CD4-positive, alpha-beta T cell treated with Interleukin-1 beta for 1 hour (primary cell): ENCODE measurements around the gene TNIK.

Source experiments
- DNase-seq, 2 donors: peaks; one replicate each; pipeline ENCODE4 v3.0.0-alpha.2; 2020 to 2022

The TNIK gene

GRCh38 chr3:171358181-171358880 lies 101.9 kb downstream of the TNIK start:
- no peak for DNase-seq

DNA sequence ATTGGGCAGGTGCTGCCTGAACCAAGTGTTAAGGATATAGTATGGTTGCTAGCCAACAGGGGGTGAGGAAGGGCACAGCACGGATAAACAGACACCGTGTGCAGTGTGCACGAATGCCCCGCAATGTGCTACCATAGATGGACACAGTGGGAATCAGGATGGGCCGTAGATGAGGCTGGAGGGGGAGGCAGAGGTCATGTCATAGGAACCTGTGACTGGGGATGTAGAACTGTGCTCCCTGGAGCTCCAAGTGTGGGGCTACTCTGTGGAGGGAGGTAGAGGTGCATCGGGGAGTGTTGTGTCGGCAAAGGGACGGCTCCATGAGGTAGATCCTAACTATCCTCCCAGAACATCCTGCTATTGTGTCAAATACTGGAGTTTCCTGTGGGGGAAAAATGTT lies 102.5 kb downstream of the TNIK start:
- no peak for DNase-seq

GRCh38 chr3:171356251-171356650 lies 104.0 kb downstream of the TNIK start:
- DNase-seq = no peak

DNA sequence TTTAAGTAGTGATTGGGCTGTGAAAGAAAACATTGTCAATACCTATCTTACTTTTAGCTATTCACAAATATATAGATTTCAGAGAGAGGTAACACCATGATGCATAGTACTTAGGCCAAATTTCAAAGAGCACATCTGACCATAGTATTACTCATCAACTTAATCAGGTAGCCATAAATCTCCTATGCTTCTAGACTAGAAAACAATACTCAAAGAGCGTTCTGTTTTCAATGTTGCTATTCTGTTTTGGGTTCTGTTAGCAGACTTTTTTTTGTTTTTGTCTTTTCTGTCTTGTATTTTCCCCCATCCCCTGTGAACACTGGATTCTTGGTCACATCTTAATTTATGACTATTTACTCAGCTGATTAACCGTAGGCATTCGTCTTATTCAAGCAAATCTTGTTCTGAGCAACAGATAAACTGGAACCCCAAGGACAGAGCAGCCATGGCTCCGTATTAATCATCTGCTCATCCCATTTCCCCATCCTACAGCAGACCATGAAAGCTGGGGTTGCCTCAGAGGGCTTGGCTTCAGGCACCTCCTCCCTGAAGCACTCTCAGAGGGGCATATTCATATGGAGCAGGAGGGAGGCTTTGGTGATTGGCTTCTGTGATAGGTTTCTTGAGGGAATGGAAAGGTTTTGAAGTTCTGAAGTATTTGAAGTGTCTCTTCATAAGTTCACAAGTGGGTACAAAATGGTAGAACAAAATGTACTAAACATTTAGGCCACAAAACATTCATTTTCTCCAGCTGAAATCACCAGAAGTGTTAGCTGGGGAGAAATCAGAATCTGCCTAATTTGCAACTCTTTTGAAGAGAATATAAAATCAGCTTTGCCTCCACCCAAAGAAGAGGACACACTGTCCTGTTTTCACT lies 105.3 kb downstream of the TNIK start:
- DNase-seq = no peak

DNA sequence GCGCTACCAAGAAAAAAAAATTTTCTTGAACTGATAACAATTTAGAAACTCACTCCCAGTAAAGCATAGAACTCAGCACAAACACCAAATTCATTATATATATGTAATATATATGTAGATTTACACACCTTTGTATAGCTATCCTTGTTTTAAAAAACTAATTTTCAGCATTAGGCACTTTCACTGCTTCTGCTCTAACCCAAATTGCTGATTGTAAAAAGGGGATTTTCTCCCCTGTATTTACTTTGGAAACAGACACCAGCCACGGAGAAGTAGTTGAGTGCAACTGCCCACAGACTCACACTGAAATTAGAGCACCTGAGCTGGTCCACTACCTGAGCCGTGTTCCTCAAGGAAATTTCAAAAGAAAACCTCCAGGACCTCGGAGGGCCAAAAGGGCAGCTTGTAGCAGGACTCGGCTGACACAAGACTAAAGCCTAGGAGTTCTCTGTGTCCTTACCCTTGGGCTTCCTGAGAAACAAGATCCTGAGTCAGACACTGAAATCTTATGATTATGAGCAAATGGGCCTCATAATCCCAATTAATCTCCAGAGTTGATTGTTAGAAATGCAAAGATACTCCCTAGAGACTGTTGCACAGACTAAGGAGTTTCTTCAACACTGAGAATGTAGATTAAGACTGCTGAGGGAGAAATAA lies 106.0 kb downstream of the TNIK start:
- DNase-seq = no peak

GRCh38 chr3:171353423-171353822 lies 106.8 kb downstream of the TNIK start:
- no peak for DNase-seq

DNA sequence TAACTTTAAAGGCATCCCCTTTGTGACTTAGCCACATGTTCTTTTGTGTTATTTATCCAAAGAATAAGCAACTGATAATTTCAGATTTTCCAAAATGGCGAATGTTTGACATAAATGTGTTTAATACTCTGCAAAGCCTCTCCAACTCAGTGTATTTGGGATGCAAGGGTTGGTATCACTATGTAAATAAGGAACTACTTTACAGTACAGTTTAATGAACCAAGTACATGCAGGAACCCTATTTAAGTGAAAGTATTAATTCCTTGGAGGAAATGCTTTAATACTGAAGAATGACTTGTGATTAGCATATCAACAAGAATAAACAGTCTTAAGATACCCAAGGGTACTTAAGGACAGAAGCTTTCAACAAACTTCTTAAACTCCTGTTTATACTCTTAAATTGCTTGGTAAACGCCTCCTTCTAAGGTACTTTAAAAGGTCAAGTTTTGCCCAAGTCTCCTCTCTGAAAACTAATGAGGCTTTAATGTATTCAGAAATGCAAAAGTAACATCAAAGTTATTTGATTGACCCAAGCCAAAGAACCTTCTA lies 107.7 kb downstream of the TNIK start:
- no peak for DNase-seq

- no peak for DNase-seq
Measured at GRCh38 chr3:171351676-171352075, 108.5 kb downstream of the TNIK start.

DNA sequence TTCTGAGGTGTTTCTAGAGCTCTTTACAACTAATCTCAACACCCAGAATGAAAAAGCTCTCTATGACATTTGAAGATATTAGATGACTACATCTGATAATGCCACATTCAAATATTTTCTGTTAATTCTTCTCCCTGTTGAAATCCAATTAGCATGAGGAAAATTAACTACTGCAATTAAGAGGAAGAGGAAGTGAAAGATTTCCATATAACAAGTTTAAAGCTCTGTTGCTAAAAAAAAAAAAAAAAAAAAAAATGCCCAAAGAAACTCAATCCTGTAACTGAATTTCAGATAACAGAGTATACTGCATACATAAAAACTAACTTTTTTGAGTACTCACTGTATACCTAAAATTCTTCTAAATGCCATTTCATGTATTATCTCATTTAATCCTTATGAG lies 109.8 kb downstream of the TNIK start:
- no peak for DNase-seq

DNA sequence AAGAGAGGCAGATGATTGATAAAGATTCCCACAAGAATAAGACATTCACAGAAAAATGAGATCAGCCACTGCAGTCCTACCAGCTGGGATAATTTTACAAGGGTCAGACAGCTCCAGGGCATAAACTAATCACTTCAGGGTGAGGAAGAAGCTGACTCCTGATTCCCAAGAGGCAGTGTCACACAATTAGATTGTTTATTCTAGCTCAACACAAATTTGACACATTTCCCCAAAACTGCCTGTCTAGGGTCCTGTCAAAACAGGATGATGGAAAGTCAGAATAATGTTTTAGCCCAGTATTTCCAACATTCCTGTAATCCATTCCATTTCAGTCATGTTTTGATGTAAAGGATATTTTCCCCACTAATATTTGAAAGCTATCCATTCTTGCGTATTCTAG lies 110.8 kb downstream of the TNIK start:
- no peak for DNase-seq

DNA sequence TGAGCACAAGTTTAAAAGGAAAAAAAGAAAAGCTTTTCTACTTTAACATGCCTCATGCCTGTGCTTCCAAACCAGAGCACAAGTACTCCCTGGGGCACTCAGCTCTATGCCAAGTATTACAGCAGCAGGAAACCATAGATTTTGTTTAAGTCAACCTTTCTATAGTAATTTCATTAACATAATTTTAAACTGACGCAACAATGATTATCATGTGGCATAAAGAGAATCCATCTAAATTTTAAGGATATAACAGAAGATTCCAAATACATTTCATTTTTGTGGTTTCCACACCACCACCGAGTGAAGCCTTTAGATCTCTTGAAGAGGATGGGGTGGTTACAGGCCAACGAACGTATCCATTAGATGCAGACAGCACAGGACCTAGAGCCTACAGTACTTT lies 112.1 kb downstream of the TNIK start:
- no peak for DNase-seq

DNA sequence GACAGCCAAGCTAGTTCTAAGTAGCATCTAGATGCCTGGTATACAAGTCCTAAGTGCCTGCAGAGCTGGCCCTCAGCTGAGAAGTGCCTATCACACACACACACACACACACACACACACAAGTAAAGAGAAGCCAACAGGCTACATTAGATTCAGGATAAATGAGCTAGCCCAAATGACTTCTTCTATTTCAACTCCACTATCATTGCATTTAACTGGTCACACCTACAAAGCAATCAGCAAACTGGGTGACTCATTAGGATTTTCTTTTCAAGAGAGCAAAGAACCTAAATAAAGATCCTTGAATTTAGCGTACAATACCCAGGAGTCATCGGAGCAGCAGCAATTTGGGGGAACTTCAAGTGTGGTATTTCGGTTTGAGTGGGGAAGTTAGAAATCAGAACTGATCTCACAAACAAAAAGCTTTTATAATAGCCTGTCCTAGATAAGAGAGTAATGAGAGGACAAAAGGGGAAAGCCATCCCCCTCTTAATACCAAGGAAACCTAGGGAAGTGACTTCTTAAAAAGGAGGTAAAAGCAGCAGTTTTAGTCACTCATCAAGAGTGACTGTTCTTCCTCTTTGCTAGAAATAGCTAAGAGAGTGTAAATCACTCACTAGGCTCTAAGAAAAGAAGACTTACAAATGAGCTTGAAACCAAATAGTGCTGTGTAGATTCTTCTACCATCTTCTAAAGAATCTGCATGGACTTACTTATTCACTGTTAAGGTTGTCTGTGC lies 112.7 kb downstream of the TNIK start:
- no peak for DNase-seq

DNA sequence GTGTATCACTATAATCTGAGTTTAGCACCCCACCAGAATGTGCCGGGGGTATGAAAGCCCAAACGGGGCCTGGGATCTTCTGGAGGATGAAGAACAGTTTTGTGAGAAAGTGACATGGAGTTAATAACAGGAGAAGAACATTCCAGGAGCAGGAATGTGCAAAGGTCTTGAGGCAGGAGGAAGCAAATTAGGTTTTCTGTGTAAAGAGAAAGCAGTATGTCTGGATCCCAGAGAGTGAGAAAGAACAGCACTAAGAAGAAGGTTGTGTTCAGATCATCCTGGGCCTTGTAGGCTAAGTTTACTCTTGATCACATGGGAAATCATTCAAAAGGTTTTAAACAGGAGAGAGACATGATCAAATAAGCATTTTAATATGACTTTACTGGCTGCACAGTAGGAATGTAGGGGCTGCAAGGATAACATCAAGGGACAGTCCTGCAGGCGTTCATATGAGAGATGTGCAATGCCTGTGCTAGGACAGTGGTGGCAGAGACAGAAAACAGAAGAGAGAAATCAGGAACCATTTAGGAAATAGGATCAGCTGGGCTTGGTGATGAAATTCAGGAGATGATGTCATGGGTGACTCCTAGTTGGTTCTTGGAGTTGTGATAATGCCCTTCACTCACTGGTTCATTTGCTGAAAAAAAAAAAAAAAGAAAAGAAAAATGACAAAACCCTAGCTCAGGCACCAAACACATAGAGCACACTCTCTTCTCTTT lies 113.5 kb downstream of the TNIK start:
- peak in 1 of 2 donors; percentile 48 for DNase-seq

DNA sequence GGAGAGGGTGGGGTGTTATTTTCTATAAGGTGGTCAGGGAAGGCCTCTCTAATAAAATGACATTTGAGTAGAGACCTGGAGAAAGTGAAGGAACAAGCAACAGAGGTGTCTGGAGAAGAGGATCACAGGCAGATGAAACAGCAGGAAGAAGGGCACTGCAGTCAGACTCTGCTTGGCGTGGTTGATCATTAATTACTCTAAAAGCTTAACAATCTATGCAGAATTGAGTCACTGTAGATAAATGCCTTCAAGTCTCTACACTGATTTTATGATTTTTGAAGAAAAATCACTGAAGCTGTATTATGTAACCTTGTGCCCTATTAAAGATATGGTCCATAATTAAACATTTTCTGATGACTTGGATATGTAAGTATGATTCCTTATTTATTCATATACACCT lies 114.2 kb downstream of the TNIK start:
- no peak for DNase-seq

GRCh38 chr3:171345107-171345843 lies 114.9 kb downstream of the TNIK start:
- DNase-seq = no peak

DNA sequence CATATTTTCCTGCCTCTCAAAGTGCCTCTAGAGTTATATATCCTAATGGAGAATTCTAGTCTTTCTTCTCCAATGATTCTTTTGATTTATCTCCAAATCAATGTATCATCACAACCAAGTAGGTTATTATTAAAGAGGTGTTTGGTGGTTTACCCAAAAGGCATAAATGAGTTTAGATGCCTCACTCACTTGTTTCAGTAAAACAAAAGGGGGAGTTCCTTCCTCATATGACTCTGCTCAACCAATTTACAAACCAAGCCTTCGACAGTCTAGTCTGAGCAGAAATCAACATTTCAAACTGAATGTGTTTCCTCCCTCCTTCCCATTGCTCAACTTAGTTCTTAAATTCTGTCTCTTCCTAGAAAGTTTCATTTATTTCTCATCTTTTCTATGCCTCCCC lies 116.5 kb downstream of the TNIK start:
- no peak for DNase-seq

DNA sequence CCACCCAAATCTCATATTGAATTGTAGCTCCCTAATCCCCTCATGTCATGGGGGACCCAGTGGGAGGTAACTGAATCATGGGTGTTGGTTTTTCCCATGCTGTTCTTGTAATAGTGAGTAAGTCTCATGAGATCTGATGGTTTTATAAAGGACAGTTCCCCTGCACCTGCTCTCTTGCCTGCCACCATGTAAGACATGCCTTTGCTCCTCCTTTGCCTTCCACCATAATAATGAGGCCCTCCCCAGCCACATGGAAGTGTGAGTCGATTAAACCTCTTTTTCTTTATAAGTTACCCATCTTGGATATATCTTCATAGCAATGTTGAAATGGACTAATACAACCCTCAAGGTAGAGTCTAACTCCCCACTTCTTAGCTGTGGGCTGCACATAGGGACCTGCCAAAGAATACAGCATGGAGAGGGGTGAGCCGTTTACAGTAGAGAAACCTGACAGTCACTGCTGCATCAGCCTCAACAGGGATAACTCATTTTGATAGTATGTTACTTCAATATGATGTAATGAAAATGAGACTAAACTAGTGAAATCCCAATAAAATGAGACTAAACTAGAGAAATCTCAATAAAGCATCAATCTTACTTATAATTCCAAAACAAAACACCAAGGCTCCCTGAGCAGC lies 117.3 kb downstream of the TNIK start:
- no peak for DNase-seq

GRCh38 chr3:171342200-171342599 lies 118.0 kb downstream of the TNIK start:
- DNase-seq = no peak

- no peak for DNase-seq
Measured at GRCh38 chr3:171340434-171340833, 119.8 kb downstream of the TNIK start.

GRCh38 chr3:171339598-171339997 lies 120.6 kb downstream of the TNIK start:
- no peak for DNase-seq

GRCh38 chr3:171336406-171336805 lies 123.8 kb downstream of the TNIK start:
- DNase-seq = no peak
